ENCODE measurements around the gene FCAMR. TPM values are rescaled to one million over a fixed set of nuclear protein-coding genes. Genes with fewer than 3 reads are reported as not detected.

The FCAMR gene
- total RNA-seq, 2 donors from 2014 or later = not detected

GRCh38 chr1:206947255-206947654 lies 23.0 kb downstream of the FCAMR start:
- no peak for TF ChIP-seq CTCF (IDR thresholded peaks at IDR 0.05)
- Histone ChIP-seq H3K27ac (no peak overlapping the region), H3K4me1 (ENCODE audit: control insufficient read depth in 1 of 2, low read depth in 2 of 2) (no peaks in the 10 kb centered on the region), H3K4me3 (no peak overlapping the region), H3K36me3 (no peaks in the 10 kb centered on the region), H3K9me3 (no peaks in the 10 kb centered on the region), H3K27me3 (replicated peaks; ENCODE audit: insufficient read depth) (no peaks in the 10 kb centered on the region)
- ATAC-seq (ENCODE audit: insufficient number of reproducible peaks, low FRiP score, low read depth) (no peak), DNase-seq (ENCODE audit: low spot score) (no peak)

GRCh38 chr1:206946261-206946660 lies 24.0 kb downstream of the FCAMR start, which contains the start of gene PIGR:
Gene PIGR (minus strand): TSS chr1:206946466. CDS start chr1:206940531, 5,935 bp downstream.
- Histone ChIP-seq H3K9me3 (no peaks in the 10 kb centered on the region), H3K36me3 (no peaks in the 10 kb centered on the region), H3K4me1 (ENCODE audit: control insufficient read depth in 1 of 2, low read depth in 2 of 2) (no peaks in the 10 kb centered on the region), H3K27me3 (replicated peaks; ENCODE audit: insufficient read depth) (no peaks in the 10 kb centered on the region), H3K4me3 (no peak within 1 kb of the TSS), H3K27ac (no peak within 1 kb of the TSS)
- no peak for TF ChIP-seq CTCF (IDR thresholded peaks at IDR 0.05)
- DNase-seq (ENCODE audit: low spot score) (no peak), ATAC-seq (ENCODE audit: insufficient number of reproducible peaks, low FRiP score, low read depth) (no peak)

- DNase-seq (ENCODE audit: low spot score) (no peak), ATAC-seq (ENCODE audit: insufficient number of reproducible peaks, low FRiP score, low read depth) (no peak)
- Histone ChIP-seq H3K9me3 (no peaks in the 10 kb centered on the region), H3K27me3 (replicated peaks; ENCODE audit: insufficient read depth) (no peaks in the 10 kb centered on the region), H3K4me3 (no peak overlapping the region), H3K36me3 (no peaks in the 10 kb centered on the region), H3K27ac (no peak overlapping the region), H3K4me1 (ENCODE audit: control insufficient read depth in 1 of 2, low read depth in 2 of 2) (no peaks in the 10 kb centered on the region)
- TF ChIP-seq CTCF (IDR thresholded peaks at IDR 0.05) = no peak
These were observed 24.5 kb downstream of the FCAMR start for GRCh38 chr1:206945779-206946178.

GRCh38 chr1:206944703-206945102 lies 25.6 kb downstream of the FCAMR start:
- H3K27ac ChIP-seq = no peak overlapping the region
- no peaks in the 10 kb centered on the region for H3K27me3 ChIP-seq (replicated peaks; ENCODE audit: insufficient read depth)
- no peak for TF ChIP-seq CTCF (IDR thresholded peaks at IDR 0.05)
- DNase-seq (ENCODE audit: low spot score) (no peak), ATAC-seq (ENCODE audit: insufficient number of reproducible peaks, low FRiP score, low read depth) (no peak)
- H3K9me3 ChIP-seq = no peaks in the 10 kb centered on the region
- no peaks in the 10 kb centered on the region for H3K36me3 ChIP-seq
- no peak overlapping the region for H3K4me3 ChIP-seq
- no peaks in the 10 kb centered on the region for H3K4me1 ChIP-seq (ENCODE audit: control insufficient read depth in 1 of 2, low read depth in 2 of 2)

- ATAC-seq (ENCODE audit: insufficient number of reproducible peaks, low FRiP score, low read depth) = no peak
- H3K4me1 ChIP-seq (ENCODE audit: control insufficient read depth in 1 of 2, low read depth in 2 of 2) = no peaks in the 10 kb centered on the region
- H3K27ac ChIP-seq = no peak overlapping the region
These were observed 28.4 kb downstream of the FCAMR start for GRCh38 chr1:206941766-206942418.

More at GRCh38 chr1:206941766-206942418, 28.4 kb downstream of the FCAMR start:
- Histone ChIP-seq H3K27me3 (replicated peaks; ENCODE audit: insufficient read depth) (no peaks in the 10 kb centered on the region), H3K36me3 (no peaks in the 10 kb centered on the region), H3K9me3 (no peaks in the 10 kb centered on the region), H3K4me3 (no peak overlapping the region)
- no peak for DNase-seq (ENCODE audit: low spot score)
- no peak for TF ChIP-seq CTCF (IDR thresholded peaks at IDR 0.05)
